HepG2 (cell line): Measurements from ENCODE around the gene ATP8B1. TPM values are rescaled to one million over a fixed set of nuclear protein-coding genes. Genes with fewer than 3 reads are reported as not detected.

ENCODE experiments used
- GPN1 ChIP-seq: sonication (generic); formaldehyde crosslinking; IDR thresholded peaks from 2 replicates; pipeline ENCODE4 v1.5.1; 2020; ENCODE audit warnings: missing genetic modification reagents, borderline replicate concordance
- HDAC6 ChIP-seq: fragments of 200-600 bp; sonication (generic); IDR thresholded peaks from 2 replicates; pipeline ENCODE4 v1.7.0; 2017; ENCODE audit warnings: mild to moderate bottlenecking, antibody characterized with exemption, low read length, low read depth
- NR3C1 ChIP-seq: sonication (generic); formaldehyde crosslinking; IDR thresholded peaks from 2 replicates; pipeline ENCODE4 v1.4.0; 2020; ENCODE audit warnings: missing genetic modification reagents
- POLR2AphosphoS5 ChIP-seq: IDR thresholded peaks from 2 replicates; pipeline ENCODE4 v1.6.1; 2012; ENCODE audit warnings: low read depth, low read length
- SMAD1 ChIP-seq: sonication (generic); formaldehyde crosslinking; IDR thresholded peaks from 2 replicates; pipeline ENCODE4 v1.4.0; 2020; ENCODE audit warnings: missing genetic modification reagents, low read depth, mild to moderate bottlenecking, borderline replicate concordance
- ZFP37 ChIP-seq: sonication (generic); formaldehyde crosslinking; IDR thresholded peaks from 2 replicates; pipeline ENCODE4 v1.4.0; 2020; ENCODE audit warnings: missing genetic modification reagents, borderline replicate concordance
- ZKSCAN5 ChIP-seq: sonication (generic); formaldehyde crosslinking; IDR thresholded peaks from 2 replicates; pipeline ENCODE4 v1.5.1; 2020; ENCODE audit warnings: mild to moderate bottlenecking, missing genetic modification reagents
- ZNF143 ChIP-seq: sonication (generic); formaldehyde crosslinking; IDR thresholded peaks from 2 replicates; pipeline ENCODE4 v1.4.0; 2020; ENCODE audit warnings: missing genetic modification reagents
- ZNF329 ChIP-seq: sonication (generic); formaldehyde crosslinking; IDR thresholded peaks from 2 replicates; pipeline ENCODE4 v1.9.0; 2021; ENCODE audit warnings: low read depth, mild to moderate bottlenecking, missing genetic modification reagents
- ZNF737 ChIP-seq: sonication (generic); formaldehyde crosslinking; IDR thresholded peaks from 2 replicates; pipeline ENCODE4 v1.5.0; 2020; ENCODE audit warnings: missing genetic modification reagents, mild to moderate bottlenecking, borderline replicate concordance
- polyA plus RNA-seq, 8 experiments: library from polyadenylated mRNA; depleted of rRNA in 3 of 8; stranded (reverse) in 7 of 8; unstranded in 1 of 8; fragments of >200 nt; fragmentation: Illumina TruSeq in 4 of 8; extraction: Trizol in 4 of 8; gene quantifications; 2 replicates each; pipeline versions ENCODE4 v1.2.1 to v1.2.3, GENCODE V29; 2011 to 2016; ENCODE audit warnings: low read depth in 4 of 8, missing spikeins in 1 of 8, mixed read lengths in 1 of 8; ENCODE audit not compliant: insufficient read depth in 1 of 8
- total RNA-seq, 5 experiments: library from RNA; depleted of rRNA; stranded (reverse); fragments of >200 nt; fragmentation: Illumina TruSeq; extraction: Trizol; gene quantifications; 2 replicates each; pipeline ENCODE4 v1.2.3, GENCODE V29; 2016; ENCODE audit warnings: low read depth in 1 of 5
- TF ChIP-seq, protein P1 (sequence below): sonication (generic); formaldehyde crosslinking; IDR thresholded peaks from 2 replicates; pipeline ENCODE4 v1.4.0; 2020; ENCODE audit warnings: mild to moderate bottlenecking, missing genetic modification reagents
- TF ChIP-seq, protein P2 (sequence below): sonication (generic); formaldehyde crosslinking; IDR thresholded peaks from 2 replicates; pipeline ENCODE4 v1.5.1; 2020; ENCODE audit warnings: mild to moderate bottlenecking, missing genetic modification reagents

Gene ATP8B1
- total and polyA plus RNA-seq, 2 of the 13 experiments (the other 11 are each of a cell fraction or from before 2014, with no cell fraction given), result 2.8 to 4.0 TPM

DNA sequence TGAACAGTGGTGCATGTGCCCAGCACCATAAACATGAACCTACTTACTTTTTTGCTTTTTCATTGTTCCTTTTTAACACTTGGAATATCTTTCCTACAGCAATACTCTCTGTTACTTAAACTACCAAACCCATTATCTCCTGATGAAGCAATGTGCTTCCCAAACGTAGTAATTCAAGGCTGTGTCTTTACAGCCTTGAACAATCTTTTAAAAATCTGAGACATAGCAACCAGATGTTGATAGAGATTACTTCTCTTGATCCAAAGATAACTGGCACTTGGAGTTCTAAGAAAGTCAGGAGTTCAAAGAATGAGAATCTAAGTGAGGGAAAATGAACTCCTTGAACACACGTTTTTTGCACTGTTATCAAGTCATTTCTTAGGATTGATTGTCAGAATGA is 40.4 kb downstream of the ATP8B1 start (continued):
- TF ChIP-seq, protein P1, sequence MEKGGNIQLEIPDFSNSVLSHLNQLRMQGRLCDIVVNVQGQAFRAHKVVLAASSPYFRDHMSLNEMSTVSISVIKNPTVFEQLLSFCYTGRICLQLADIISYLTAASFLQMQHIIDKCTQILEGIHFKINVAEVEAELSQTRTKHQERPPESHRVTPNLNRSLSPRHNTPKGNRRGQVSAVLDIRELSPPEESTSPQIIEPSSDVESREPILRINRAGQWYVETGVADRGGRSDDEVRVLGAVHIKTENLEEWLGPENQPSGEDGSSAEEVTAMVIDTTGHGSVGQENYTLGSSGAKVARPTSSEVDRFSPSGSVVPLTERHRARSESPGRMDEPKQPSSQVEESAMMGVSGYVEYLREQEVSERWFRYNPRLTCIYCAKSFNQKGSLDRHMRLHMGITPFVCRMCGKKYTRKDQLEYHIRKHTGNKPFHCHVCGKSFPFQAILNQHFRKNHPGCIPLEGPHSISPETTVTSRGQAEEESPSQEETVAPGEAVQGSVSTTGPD (CRISPR knock-in tag), result no peak
- TF ChIP-seq GPN1 (CRISPR knock-in tag) (no peak), ZNF143 (CRISPR knock-in tag) (no peak), NR3C1 (CRISPR knock-in tag) (no peak), ZNF737 (CRISPR knock-in tag) (no peak), ZNF329 (no peak), POLR2AphosphoS5 (no peak), ZKSCAN5 (CRISPR knock-in tag) (no peak), ZFP37 (CRISPR knock-in tag) (no peak), HDAC6 (no peak), SMAD1 (CRISPR knock-in tag) (no peak)
- TF ChIP-seq, protein P2, sequence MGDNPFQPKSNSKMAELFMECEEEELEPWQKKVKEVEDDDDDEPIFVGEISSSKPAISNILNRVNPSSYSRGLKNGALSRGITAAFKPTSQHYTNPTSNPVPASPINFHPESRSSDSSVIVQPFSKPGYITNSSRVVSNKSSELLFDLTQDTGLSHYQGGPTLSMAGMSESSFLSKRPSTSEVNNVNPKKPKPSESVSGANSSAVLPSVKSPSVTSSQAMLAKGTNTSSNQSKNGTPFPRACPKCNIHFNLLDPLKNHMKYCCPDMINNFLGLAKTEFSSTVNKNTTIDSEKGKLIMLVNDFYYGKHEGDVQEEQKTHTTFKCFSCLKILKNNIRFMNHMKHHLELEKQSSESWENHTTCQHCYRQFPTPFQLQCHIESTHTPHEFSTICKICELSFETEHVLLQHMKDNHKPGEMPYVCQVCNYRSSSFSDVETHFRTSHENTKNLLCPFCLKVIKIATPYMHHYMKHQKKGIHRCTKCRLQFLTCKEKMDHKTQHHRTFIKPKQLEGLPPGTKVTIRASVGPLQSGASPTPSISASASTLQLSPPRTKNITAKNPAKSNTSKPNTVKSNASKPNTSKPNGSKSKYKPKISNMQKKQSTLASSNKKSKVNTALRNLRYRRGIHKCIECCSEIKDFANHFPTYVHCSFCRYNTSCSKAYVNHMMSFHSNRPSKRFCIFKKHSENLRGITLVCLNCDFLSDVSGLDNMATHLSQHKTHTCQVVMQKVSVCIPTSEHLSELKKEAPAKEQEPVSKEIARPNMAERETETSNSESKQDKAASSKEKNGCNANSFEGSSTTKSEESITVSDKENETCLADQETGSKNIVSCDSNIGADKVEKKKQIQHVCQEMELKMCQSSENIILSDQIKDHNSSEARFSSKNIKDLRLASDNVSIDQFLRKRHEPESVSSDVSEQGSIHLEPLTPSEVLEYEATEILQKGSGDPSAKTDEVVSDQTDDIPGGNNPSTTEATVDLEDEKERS (CRISPR knock-in tag), result no peak
